CD4-positive, alpha-beta T cell treated with Interleukin-6 at 100 ng/mL for 8 hours (primary cell): ENCODE measurements around the gene ZPLD1.

ENCODE experiments used
- DNase-seq: peaks from one replicate; pipeline ENCODE4 v3.0.0-alpha.2; 2020; ENCODE audit warnings: mixed read lengths, low spot score

The ZPLD1 gene

GRCh38 chr3:102434715-102435114 is at the start of gene ZPLD1:
TSS of gene ZPLD1 (plus strand) at chr3:102435015. CDS start at chr3:102438488, 3,473 bp downstream.
- DNase-seq: no peak

- no peak for DNase-seq
Measured at GRCh38 chr3:102390171-102390864, 44.5 kb upstream of the ZPLD1 start.

GRCh38 chr3:102390916-102391315 is 43.9 kb upstream of the ZPLD1 start:
- DNase-seq: no peak

GRCh38 chr3:102391491-102391890 is 43.3 kb upstream of the ZPLD1 start:
- no peak for DNase-seq

- DNase-seq: no peak
Measured at GRCh38 chr3:102394517-102394916, 40.3 kb upstream of the ZPLD1 start.

- DNase-seq: no peak
Measured at GRCh38 chr3:102398176-102398575, 36.6 kb upstream of the ZPLD1 start.

GRCh38 chr3:102398666-102399065 is 36.1 kb upstream of the ZPLD1 start:
- DNase-seq: no peak

- DNase-seq: no peak
Measured at GRCh38 chr3:102400142-102400541, 34.7 kb upstream of the ZPLD1 start.

- no peak for DNase-seq
Measured at GRCh38 chr3:102400766-102401165, 34.0 kb upstream of the ZPLD1 start.

- no peak for DNase-seq
Measured at GRCh38 chr3:102410616-102411015, 24.2 kb upstream of the ZPLD1 start.

GRCh38 chr3:102415553-102415952 is 19.3 kb upstream of the ZPLD1 start:
- DNase-seq: no peak

GRCh38 chr3:102419786-102420185 is 15.0 kb upstream of the ZPLD1 start:
- no peak for DNase-seq

- no peak for DNase-seq
Measured at GRCh38 chr3:102441832-102442231, 7.0 kb downstream of the ZPLD1 start.

GRCh38 chr3:102443021-102443420 is 8.2 kb downstream of the ZPLD1 start:
- DNase-seq: no peak

GRCh38 chr3:102444101-102444500 is 9.3 kb downstream of the ZPLD1 start:
- DNase-seq: no peak

GRCh38 chr3:102447272-102447671 is 12.5 kb downstream of the ZPLD1 start:
- no peak for DNase-seq

GRCh38 chr3:102449341-102449740 is 14.5 kb downstream of the ZPLD1 start:
- no peak for DNase-seq

GRCh38 chr3:102449930-102450329 is 15.1 kb downstream of the ZPLD1 start:
- DNase-seq: no peak

GRCh38 chr3:102450976-102451375 is 16.2 kb downstream of the ZPLD1 start:
- DNase-seq: no peak

GRCh38 chr3:102451543-102451942 is 16.7 kb downstream of the ZPLD1 start:
- DNase-seq: no peak

GRCh38 chr3:102454181-102454580 is 19.4 kb downstream of the ZPLD1 start:
- no peak for DNase-seq

- no peak for DNase-seq
Measured at GRCh38 chr3:102457644-102458043, 22.8 kb downstream of the ZPLD1 start.

- DNase-seq: no peak
Measured at GRCh38 chr3:102460579-102460978, 25.8 kb downstream of the ZPLD1 start.

GRCh38 chr3:102464261-102464660 is 29.4 kb downstream of the ZPLD1 start:
- no peak for DNase-seq
